DND-41 (cell line): ENCODE measurements around the gene MFSD11.

Experiments
- EZH2 ChIP-seq: IDR thresholded peaks from 3 replicates; pipeline ENCODE4 v1.6.1; 2012; ENCODE audit warnings: borderline replicate concordance, low read depth, mild to moderate bottlenecking, moderate library complexity, low read length, inconsistent platforms; ENCODE audit not compliant: severe bottlenecking
- TF ChIP-seq, protein P1 (sequence below): IDR thresholded peaks from 2 replicates; pipeline ENCODE4 v1.5.1; 2012; ENCODE audit warnings: borderline replicate concordance, low read length, moderate library complexity, mild to moderate bottlenecking; ENCODE audit not compliant: poor library complexity, severe bottlenecking; ENCODE audit errors: extremely low read depth

DNA sequence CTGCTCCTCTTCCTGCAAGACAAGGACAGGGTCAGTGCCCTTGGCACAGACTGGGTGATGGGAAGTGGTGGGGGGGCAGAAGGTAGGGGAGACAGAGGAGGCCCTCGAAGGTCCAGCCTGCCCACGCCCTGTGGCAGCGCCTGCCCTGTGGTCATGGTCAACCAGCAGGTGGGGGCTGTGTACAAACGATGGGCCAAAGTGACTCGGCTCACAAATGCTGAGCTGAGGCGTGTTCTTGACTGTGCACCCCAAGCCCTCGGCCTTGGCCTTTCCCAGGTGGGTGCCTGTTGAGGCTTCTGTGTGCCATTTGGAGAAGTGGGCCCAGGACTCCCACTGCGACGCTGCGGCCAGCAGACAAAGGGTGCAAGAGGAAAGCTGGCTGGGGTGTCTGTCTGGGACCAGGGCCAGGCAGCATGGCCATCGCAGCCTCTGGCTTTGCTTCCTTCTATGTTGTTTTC is 49.7 kb upstream of the MFSD11 start:
- TF ChIP-seq, protein P1, sequence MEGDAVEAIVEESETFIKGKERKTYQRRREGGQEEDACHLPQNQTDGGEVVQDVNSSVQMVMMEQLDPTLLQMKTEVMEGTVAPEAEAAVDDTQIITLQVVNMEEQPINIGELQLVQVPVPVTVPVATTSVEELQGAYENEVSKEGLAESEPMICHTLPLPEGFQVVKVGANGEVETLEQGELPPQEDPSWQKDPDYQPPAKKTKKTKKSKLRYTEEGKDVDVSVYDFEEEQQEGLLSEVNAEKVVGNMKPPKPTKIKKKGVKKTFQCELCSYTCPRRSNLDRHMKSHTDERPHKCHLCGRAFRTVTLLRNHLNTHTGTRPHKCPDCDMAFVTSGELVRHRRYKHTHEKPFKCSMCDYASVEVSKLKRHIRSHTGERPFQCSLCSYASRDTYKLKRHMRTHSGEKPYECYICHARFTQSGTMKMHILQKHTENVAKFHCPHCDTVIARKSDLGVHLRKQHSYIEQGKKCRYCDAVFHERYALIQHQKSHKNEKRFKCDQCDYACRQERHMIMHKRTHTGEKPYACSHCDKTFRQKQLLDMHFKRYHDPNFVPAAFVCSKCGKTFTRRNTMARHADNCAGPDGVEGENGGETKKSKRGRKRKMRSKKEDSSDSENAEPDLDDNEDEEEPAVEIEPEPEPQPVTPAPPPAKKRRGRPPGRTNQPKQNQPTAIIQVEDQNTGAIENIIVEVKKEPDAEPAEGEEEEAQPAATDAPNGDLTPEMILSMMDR: no peak
- TF ChIP-seq EZH2: no peak
